DND-41 (cell line): ENCODE data around the gene SEMA3A.

ENCODE experiments used
- ATAC-seq: fragments of 200-7000 bp; cut with Tn5 transposase; 3 replicates; pipeline ENCODE4 v1.9.1; 2021; ENCODE audit warnings: low read depth; ENCODE audit not compliant: insufficient read depth
- DNase-seq: peaks from one replicate; pipeline ENCODE4 v3.0.0-alpha.2; 2020
- H2AFZ ChIP-seq: 2 replicates; pipeline ENCODE4 v1.6.0; 2012; ENCODE audit warnings: low read depth, low read length
- H3K27ac ChIP-seq: 2 replicates; pipeline ENCODE4 v1.5.1; 2012; ENCODE audit warnings: low read length, inconsistent platforms
- H3K27me3 ChIP-seq: fragments of 200-600 bp; sonication (generic); 2 replicates; pipeline ENCODE4 v1.6.0; 2012; ENCODE audit warnings: low read length, mild to moderate bottlenecking, inconsistent platforms; ENCODE audit not compliant: insufficient read depth, poor library complexity
- H3K36me3 ChIP-seq: 2 replicates; pipeline ENCODE4 v1.5.1; 2012; ENCODE audit warnings: low read length, inconsistent platforms; ENCODE audit not compliant: insufficient read depth
- H3K4me1 ChIP-seq: 2 replicates; pipeline ENCODE4 v1.5.1; 2012; ENCODE audit warnings: mild to moderate bottlenecking, low read length; ENCODE audit not compliant: insufficient read depth
- H3K4me2 ChIP-seq: 2 replicates; pipeline ENCODE4 v1.6.0; 2012; ENCODE audit warnings: mild to moderate bottlenecking, moderate library complexity, low read length, inconsistent platforms; ENCODE audit not compliant: insufficient read depth
- H3K4me3 ChIP-seq, 2 experiments: fragments of 200-600 bp in 1 of 2; shearing (Covaris generic) in 1 of 2; 2 replicates each; pipeline ENCODE4 v1.5.1; 2012 to 2016; ENCODE audit warnings: inconsistent platforms in 2 of 2, low read length in 2 of 2, mild to moderate bottlenecking in 2 of 2, low read depth in 1 of 2, moderate library complexity in 1 of 2
- H3K79me2 ChIP-seq: 2 replicates; pipeline ENCODE4 v1.6.0; 2012; ENCODE audit warnings: low read length, inconsistent platforms; ENCODE audit not compliant: insufficient read depth
- H3K9ac ChIP-seq: 2 replicates; pipeline ENCODE4 v1.6.0; 2012; ENCODE audit warnings: low read depth, mild to moderate bottlenecking, inconsistent platforms, low read length, moderate library complexity
- H3K9me3 ChIP-seq: 2 replicates; pipeline ENCODE4 v1.5.1; 2012; ENCODE audit warnings: low read length, moderate library complexity, mild to moderate bottlenecking, inconsistent platforms; ENCODE audit not compliant: insufficient read depth, severe bottlenecking
- H4K20me1 ChIP-seq: 2 replicates; pipeline ENCODE4 v1.6.0; 2012; ENCODE audit warnings: low read length; ENCODE audit not compliant: insufficient read depth
- CTCF ChIP-seq: IDR thresholded peaks from 2 replicates; pipeline ENCODE4 v1.5.1; 2012; ENCODE audit warnings: borderline replicate concordance, low read length, moderate library complexity, mild to moderate bottlenecking; ENCODE audit not compliant: poor library complexity, severe bottlenecking; ENCODE audit errors: extremely low read depth
- EZH2 ChIP-seq: IDR thresholded peaks from 3 replicates; pipeline ENCODE4 v1.6.1; 2012; ENCODE audit warnings: borderline replicate concordance, low read depth, mild to moderate bottlenecking, moderate library complexity, low read length, inconsistent platforms; ENCODE audit not compliant: severe bottlenecking

The SEMA3A gene

GRCh38 chr7:84236398-84236797 lies 41.8 kb upstream of the SEMA3A start:
- no peaks in the 10 kb centered on the region for H3K4me1 ChIP-seq
- no peak for TF ChIP-seq EZH2
- TF ChIP-seq CTCF: no peak
- H3K9ac ChIP-seq: no peak overlapping the region
- no peak for ATAC-seq
- H3K4me3 ChIP-seq: no peak overlapping the region
- H3K79me2 ChIP-seq: no peaks in the 10 kb centered on the region
- no peaks in the 10 kb centered on the region for H4K20me1 ChIP-seq
- no peak for DNase-seq
- H3K36me3 ChIP-seq: no peaks in the 10 kb centered on the region
- H2AFZ ChIP-seq: no peak overlapping the region
- no peaks in the 10 kb centered on the region for H3K27me3 ChIP-seq
- no peaks in the 10 kb centered on the region for H3K9me3 ChIP-seq
- no peak overlapping the region for H3K4me2 ChIP-seq
- H3K27ac ChIP-seq: no peak overlapping the region

- Histone ChIP-seq H3K27ac (no peak overlapping the region), H4K20me1 (no peaks in the 10 kb centered on the region), H3K4me1 (no peaks in the 10 kb centered on the region), H3K27me3 (no peaks in the 10 kb centered on the region), H3K4me3 (no peak overlapping the region), H3K4me2 (no peak overlapping the region), H3K9me3 (no peaks in the 10 kb centered on the region), H3K36me3 (no peaks in the 10 kb centered on the region), H3K9ac (no peak overlapping the region), H3K79me2 (no peaks in the 10 kb centered on the region), H2AFZ (no peak overlapping the region)
- ATAC-seq: no peak
- DNase-seq: no peak
- TF ChIP-seq CTCF (no peak), EZH2 (no peak)
Observed at GRCh38 chr7:84232646-84233045, 38.1 kb upstream of the SEMA3A start.

GRCh38 chr7:84231157-84231556 lies 36.6 kb upstream of the SEMA3A start:
- H3K4me2 ChIP-seq: no peak overlapping the region
- no peaks in the 10 kb centered on the region for H3K79me2 ChIP-seq
- no peak overlapping the region for H3K27ac ChIP-seq
- H2AFZ ChIP-seq: no peak overlapping the region
- no peaks in the 10 kb centered on the region for H4K20me1 ChIP-seq
- no peaks in the 10 kb centered on the region for H3K36me3 ChIP-seq
- no peak overlapping the region for H3K9ac ChIP-seq
- no peak for TF ChIP-seq CTCF
- TF ChIP-seq EZH2: no peak
- ATAC-seq: no peak
- H3K9me3 ChIP-seq: no peaks in the 10 kb centered on the region
- no peak for DNase-seq
- H3K4me1 ChIP-seq: no peaks in the 10 kb centered on the region
- H3K27me3 ChIP-seq: no peaks in the 10 kb centered on the region
- H3K4me3 ChIP-seq: no peak overlapping the region

GRCh38 chr7:84230491-84230890 lies 35.9 kb upstream of the SEMA3A start:
- H3K36me3 ChIP-seq: no peaks in the 10 kb centered on the region
- no peaks in the 10 kb centered on the region for H3K27me3 ChIP-seq
- H3K4me3 ChIP-seq: no peak overlapping the region
- ATAC-seq: no peak
- H3K9ac ChIP-seq: no peak overlapping the region
- H4K20me1 ChIP-seq: no peaks in the 10 kb centered on the region
- no peaks in the 10 kb centered on the region for H3K9me3 ChIP-seq
- no peak overlapping the region for H2AFZ ChIP-seq
- no peak for TF ChIP-seq EZH2
- no peak for TF ChIP-seq CTCF
- H3K4me1 ChIP-seq: no peaks in the 10 kb centered on the region
- H3K4me2 ChIP-seq: no peak overlapping the region
- no peak overlapping the region for H3K27ac ChIP-seq
- H3K79me2 ChIP-seq: no peaks in the 10 kb centered on the region
- no peak for DNase-seq
